ENCODE measurements around the gene KRTAP10-6. TPM values are rescaled to one million over a fixed set of nuclear protein-coding genes. Genes with fewer than 3 reads are reported as not detected.

KRTAP10-6 gene
- total RNA-seq, 2 experiments from 2014 or later: not detected

- DNase-seq (ENCODE audit: low spot score): no peak
- BruUV-seq (replicated peaks): no TSS peak
- TF ChIP-seq EZH2phosphoT487 (IDR thresholded peaks at IDR 0.05; ENCODE audit: borderline replicate concordance, low read depth, low read length) (no peak), CTCF (conservative IDR thresholded peaks at IDR 0.05; ENCODE audit: low read length) (no peak)
- H3K9me2 ChIP-seq (ENCODE audit: insufficient read depth, low read length): no peaks in the 10 kb centered on the region
- H3K4me3 ChIP-seq (ENCODE audit: low read depth, low read length, poor library complexity, severe bottlenecking): no peak overlapping the region
- ChIA-PET CTCF (ENCODE audit: unreplicated experiment) (no interaction called here), POLR2A (no interaction called here)
- H2AFZ ChIP-seq (ENCODE audit: low read length): no peak overlapping the region
- H3K4me1 ChIP-seq (ENCODE audit: insufficient read depth, low read length, poor library complexity, severe bottlenecking): no peaks in the 10 kb centered on the region
- H3K4me2 ChIP-seq (ENCODE audit: low read length): no peak overlapping the region
- H4K20me1 ChIP-seq (ENCODE audit: insufficient read depth, low read length): no peaks in the 10 kb centered on the region
- H3K9me3 ChIP-seq (ENCODE audit: low read length): peaks cover 10% of the 10 kb centered on the region; the same call in 1 of the 2 replicates
- no peaks in the 10 kb centered on the region for H3K79me2 ChIP-seq (ENCODE audit: insufficient read depth, low read depth, low read length)
- no peaks in the 10 kb centered on the region for H3K36me3 ChIP-seq (ENCODE audit: insufficient read depth, low read length)
- intact Hi-C loops (cut with micrococcal nuclease; ENCODE audit: unreplicated experiment): no loop called here
- H3K27ac ChIP-seq (ENCODE audit: low read depth, low read length, poor library complexity, severe bottlenecking): no peak overlapping the region
These were observed 12.5 kb downstream of the KRTAP10-6 start for GRCh38 chr21:44579833-44580144.

GRCh38 chr21:44579056-44579832, 13.1 kb downstream of the KRTAP10-6 start:
- no peaks in the 10 kb centered on the region for H3K9me2 ChIP-seq (ENCODE audit: insufficient read depth, low read length)
- POLR2A ChIA-PET: no interaction called here
- intact Hi-C loops (cut with micrococcal nuclease; ENCODE audit: unreplicated experiment): no loop called here

More at GRCh38 chr21:44579056-44579832, 13.1 kb downstream of the KRTAP10-6 start:
- no peak overlapping the region for H3K4me2 ChIP-seq (ENCODE audit: low read length)
- no peak overlapping the region for H3K4me3 ChIP-seq (ENCODE audit: low read depth, low read length, poor library complexity, severe bottlenecking)
- no peaks in the 10 kb centered on the region for H3K36me3 ChIP-seq (ENCODE audit: insufficient read depth, low read length)
- no TSS peak for BruUV-seq (replicated peaks)
- no peak overlapping the region for H3K27ac ChIP-seq (ENCODE audit: low read depth, low read length, poor library complexity, severe bottlenecking)
- no peak for DNase-seq (ENCODE audit: low spot score)
- CTCF ChIA-PET (ENCODE audit: unreplicated experiment): no interaction called here
- no peak overlapping the region for H2AFZ ChIP-seq (ENCODE audit: low read length)
- H3K79me2 ChIP-seq (ENCODE audit: insufficient read depth, low read depth, low read length): no peaks in the 10 kb centered on the region
- TF ChIP-seq CTCF (conservative IDR thresholded peaks at IDR 0.05; ENCODE audit: low read length) (no peak), EZH2phosphoT487 (IDR thresholded peaks at IDR 0.05; ENCODE audit: borderline replicate concordance, low read depth, low read length) (no peak)
- no peaks in the 10 kb centered on the region for H3K4me1 ChIP-seq (ENCODE audit: insufficient read depth, low read length, poor library complexity, severe bottlenecking)
- H4K20me1 ChIP-seq (ENCODE audit: insufficient read depth, low read length): no peaks in the 10 kb centered on the region
- peaks cover 10% of the 10 kb centered on the region; the same call in 1 of the 2 replicates for H3K9me3 ChIP-seq (ENCODE audit: low read length)

Measured in OCI-LY7 (cell line).